ENCODE measurements around the gene TBXAS1.

Gene TBXAS1

GRCh38 chr7:139829025-139829774 is at the start of gene TBXAS1:
TSS of gene TBXAS1 (plus strand) at chr7:139829264. CDS start at chr7:139829391, 127 bp downstream.
- DNase-seq = no peak

- no peak for DNase-seq
Measured at GRCh38 chr7:139782932-139783331, 46.1 kb upstream of the TBXAS1 start.

- no peak for DNase-seq
Measured at GRCh38 chr7:139783647-139784385, 45.2 kb upstream of the TBXAS1 start.

GRCh38 chr7:139784648-139785047 is 44.4 kb upstream of the TBXAS1 start:
- DNase-seq = no peak

GRCh38 chr7:139791316-139791715 is 37.7 kb upstream of the TBXAS1 start:
- no peak for DNase-seq

- no peak for DNase-seq
Measured at GRCh38 chr7:139797607-139798006, 31.5 kb upstream of the TBXAS1 start.

- no peak for DNase-seq
Measured at GRCh38 chr7:139798221-139798620, 30.8 kb upstream of the TBXAS1 start.

GRCh38 chr7:139798892-139799291 is 30.2 kb upstream of the TBXAS1 start:
- no peak for DNase-seq

- no peak for DNase-seq
Measured at GRCh38 chr7:139799586-139799985, 29.5 kb upstream of the TBXAS1 start.

GRCh38 chr7:139804571-139804970 is 24.5 kb upstream of the TBXAS1 start:
- no peak for DNase-seq

- DNase-seq = no peak
Measured at GRCh38 chr7:139807009-139807408, 22.1 kb upstream of the TBXAS1 start.

GRCh38 chr7:139808427-139808826 is 20.6 kb upstream of the TBXAS1 start:
- DNase-seq = no peak

GRCh38 chr7:139808846-139809442 is 20.1 kb upstream of the TBXAS1 start:
- no peak for DNase-seq

GRCh38 chr7:139811066-139811465 is 18.0 kb upstream of the TBXAS1 start:
- DNase-seq = no peak

- no peak for DNase-seq
Measured at GRCh38 chr7:139813151-139813550, 15.9 kb upstream of the TBXAS1 start.

- DNase-seq = no peak
Measured at GRCh38 chr7:139813689-139814088, 15.4 kb upstream of the TBXAS1 start.

- no peak for DNase-seq
Measured at GRCh38 chr7:139817249-139817648, 11.8 kb upstream of the TBXAS1 start.

GRCh38 chr7:139820089-139820488 is 9.0 kb upstream of the TBXAS1 start:
- DNase-seq = no peak

- no peak for DNase-seq
Measured at GRCh38 chr7:139821349-139822105, 7.5 kb upstream of the TBXAS1 start.

- no peak for DNase-seq
Measured at GRCh38 chr7:139822855-139823254, 6.2 kb upstream of the TBXAS1 start.

- no peak for DNase-seq
Measured at GRCh38 chr7:139823959-139824521, 5.0 kb upstream of the TBXAS1 start.

- peak; percentile 47 for DNase-seq
Measured at GRCh38 chr7:139825666-139826290, 3.3 kb upstream of the TBXAS1 start.

Measured in EL (cell line).